ENCODE results near the gene HOXB8.

GRCh38 chr17:48625495-48626244 is 10.6 kb upstream of the HOXB8 start:
- TF ChIP-seq, protein P1, sequence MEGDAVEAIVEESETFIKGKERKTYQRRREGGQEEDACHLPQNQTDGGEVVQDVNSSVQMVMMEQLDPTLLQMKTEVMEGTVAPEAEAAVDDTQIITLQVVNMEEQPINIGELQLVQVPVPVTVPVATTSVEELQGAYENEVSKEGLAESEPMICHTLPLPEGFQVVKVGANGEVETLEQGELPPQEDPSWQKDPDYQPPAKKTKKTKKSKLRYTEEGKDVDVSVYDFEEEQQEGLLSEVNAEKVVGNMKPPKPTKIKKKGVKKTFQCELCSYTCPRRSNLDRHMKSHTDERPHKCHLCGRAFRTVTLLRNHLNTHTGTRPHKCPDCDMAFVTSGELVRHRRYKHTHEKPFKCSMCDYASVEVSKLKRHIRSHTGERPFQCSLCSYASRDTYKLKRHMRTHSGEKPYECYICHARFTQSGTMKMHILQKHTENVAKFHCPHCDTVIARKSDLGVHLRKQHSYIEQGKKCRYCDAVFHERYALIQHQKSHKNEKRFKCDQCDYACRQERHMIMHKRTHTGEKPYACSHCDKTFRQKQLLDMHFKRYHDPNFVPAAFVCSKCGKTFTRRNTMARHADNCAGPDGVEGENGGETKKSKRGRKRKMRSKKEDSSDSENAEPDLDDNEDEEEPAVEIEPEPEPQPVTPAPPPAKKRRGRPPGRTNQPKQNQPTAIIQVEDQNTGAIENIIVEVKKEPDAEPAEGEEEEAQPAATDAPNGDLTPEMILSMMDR (IDR thresholded peaks at IDR 0.05; ENCODE audit: low read length), result no peak
- TF ChIP-seq EZH2phosphoT487 (IDR thresholded peaks at IDR 0.05; ENCODE audit: low read length) (no peak), EZH2 (optimal IDR thresholded peaks at IDR 0.05; ENCODE audit: low read depth, low read length) (no peak)
